IMR-90 (cell line): Measurements from ENCODE around the gene ESM1.

Source experiments
- CTCF ChIP-seq: conservative IDR thresholded peaks from 2 replicates; pipeline ENCODE4 v1.5.1; 2012; ENCODE audit warnings: mild to moderate bottlenecking, low read depth, low read length, improper control_type of control experiment
- MAFK ChIP-seq: IDR thresholded peaks from 2 replicates; pipeline ENCODE4 v1.6.1; 2012; ENCODE audit warnings: low read depth, low read length, improper control_type of control experiment

DNA sequence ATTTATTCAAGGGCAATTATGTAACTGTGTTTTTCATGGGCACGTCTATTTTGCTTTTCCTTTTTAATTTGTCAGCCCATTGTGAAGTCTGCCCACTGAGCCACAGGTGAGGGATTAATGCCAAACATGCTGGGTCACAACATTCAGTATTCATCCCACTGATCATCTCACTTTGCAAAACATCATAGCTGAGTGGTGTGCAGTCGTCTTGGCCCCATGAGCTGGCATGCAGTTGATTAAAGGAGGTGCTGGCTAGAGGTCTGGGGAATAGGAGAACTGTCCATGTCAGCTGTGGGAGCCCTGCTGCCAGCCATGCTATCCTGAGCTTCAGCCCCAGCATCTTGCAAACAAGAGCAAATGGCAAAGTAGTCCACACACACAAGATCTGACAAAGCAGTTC, 11.7 kb upstream of the ESM1 start:
- TF ChIP-seq CTCF, result no peak
- no peak for TF ChIP-seq MAFK
